ENCODE data around the gene TSPAN4.

GRCh38 chr11:812390-812789, 30.3 kb upstream of the TSPAN4 start:
- no peak for TF ChIP-seq ZFP3 (CRISPR knock-in tag; IDR thresholded peaks at IDR 0.05)
- no peak for TF ChIP-seq PATZ1 (CRISPR knock-in tag; IDR thresholded peaks at IDR 0.05; ENCODE audit: borderline replicate concordance)
- no peak for TF ChIP-seq CREB5 (CRISPR knock-in tag; IDR thresholded peaks at IDR 0.05; ENCODE audit: low read depth)
- TF ChIP-seq GLIS3 (CRISPR knock-in tag; IDR thresholded peaks at IDR 0.05): no peak
- no peak for TF ChIP-seq ESRRG (CRISPR knock-in tag; IDR thresholded peaks at IDR 0.05)
